HL-60 (cell line): ENCODE data around the gene UBP1.

Experiments used
- DNase-seq, 2 experiments: peaks; one replicate each; pipeline ENCODE4 v3.0.0-alpha.2; 2010 to 2020; ENCODE audit warnings: low read depth in 1 of 2, low spot score in 1 of 2
- H3K27ac ChIP-seq: fragments of 250-450 bp; sonication (Bioruptor Pico); replicated peaks from 2 replicates; pipeline ENCODE4 v1.5.1; 2020; ENCODE audit warnings: mild to moderate bottlenecking, moderate library complexity
- H3K27me3 ChIP-seq: fragments of 250-450 bp; sonication (Bioruptor Pico); 2 replicates; pipeline ENCODE4 v1.5.1; 2021; ENCODE audit warnings: mild to moderate bottlenecking, moderate library complexity; ENCODE audit not compliant: insufficient read depth, poor library complexity, severe bottlenecking
- H3K4me3 ChIP-seq: replicated peaks from 2 replicates; pipeline ENCODE4 v1.5.1; 2011; ENCODE audit warnings: mild to moderate bottlenecking, control low read depth, low read length; ENCODE audit not compliant: insufficient read depth
- GABPA ChIP-seq: IDR thresholded peaks from 2 replicates; pipeline ENCODE4 v1.6.1; 2012; ENCODE audit warnings: low read depth
- POLR2AphosphoS5 ChIP-seq: IDR thresholded peaks from 2 replicates; pipeline ENCODE4 v1.6.1; 2012; ENCODE audit warnings: low read depth
- REST ChIP-seq: IDR thresholded peaks from 2 replicates; pipeline ENCODE4 v1.6.1; 2012; ENCODE audit warnings: low read depth; ENCODE audit not compliant: insufficient replicate concordance
- SPI1 ChIP-seq: IDR thresholded peaks from 2 replicates; pipeline ENCODE4 v1.6.1; 2012; ENCODE audit warnings: low read depth, mild to moderate bottlenecking, borderline replicate concordance
- TF ChIP-seq, protein P1 (sequence below): IDR thresholded peaks from one replicate; pipeline ENCODE4 v1.5.1; 2011; ENCODE audit warnings: low read length, control low read depth, inconsistent platforms; ENCODE audit not compliant: insufficient read depth

UBP1 gene

GRCh38 chr3:33391255-33391995, 48.8 kb downstream of the UBP1 start:
- Histone ChIP-seq H3K27ac (no peak overlapping the region), H3K27me3 (no peaks in the 10 kb centered on the region), H3K4me3 (no peak overlapping the region)
- no peak for DNase-seq
- TF ChIP-seq SPI1 (no peak), POLR2AphosphoS5 (no peak), REST (no peak), GABPA (no peak)
- TF ChIP-seq, protein P1, sequence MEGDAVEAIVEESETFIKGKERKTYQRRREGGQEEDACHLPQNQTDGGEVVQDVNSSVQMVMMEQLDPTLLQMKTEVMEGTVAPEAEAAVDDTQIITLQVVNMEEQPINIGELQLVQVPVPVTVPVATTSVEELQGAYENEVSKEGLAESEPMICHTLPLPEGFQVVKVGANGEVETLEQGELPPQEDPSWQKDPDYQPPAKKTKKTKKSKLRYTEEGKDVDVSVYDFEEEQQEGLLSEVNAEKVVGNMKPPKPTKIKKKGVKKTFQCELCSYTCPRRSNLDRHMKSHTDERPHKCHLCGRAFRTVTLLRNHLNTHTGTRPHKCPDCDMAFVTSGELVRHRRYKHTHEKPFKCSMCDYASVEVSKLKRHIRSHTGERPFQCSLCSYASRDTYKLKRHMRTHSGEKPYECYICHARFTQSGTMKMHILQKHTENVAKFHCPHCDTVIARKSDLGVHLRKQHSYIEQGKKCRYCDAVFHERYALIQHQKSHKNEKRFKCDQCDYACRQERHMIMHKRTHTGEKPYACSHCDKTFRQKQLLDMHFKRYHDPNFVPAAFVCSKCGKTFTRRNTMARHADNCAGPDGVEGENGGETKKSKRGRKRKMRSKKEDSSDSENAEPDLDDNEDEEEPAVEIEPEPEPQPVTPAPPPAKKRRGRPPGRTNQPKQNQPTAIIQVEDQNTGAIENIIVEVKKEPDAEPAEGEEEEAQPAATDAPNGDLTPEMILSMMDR = no peak

DNA sequence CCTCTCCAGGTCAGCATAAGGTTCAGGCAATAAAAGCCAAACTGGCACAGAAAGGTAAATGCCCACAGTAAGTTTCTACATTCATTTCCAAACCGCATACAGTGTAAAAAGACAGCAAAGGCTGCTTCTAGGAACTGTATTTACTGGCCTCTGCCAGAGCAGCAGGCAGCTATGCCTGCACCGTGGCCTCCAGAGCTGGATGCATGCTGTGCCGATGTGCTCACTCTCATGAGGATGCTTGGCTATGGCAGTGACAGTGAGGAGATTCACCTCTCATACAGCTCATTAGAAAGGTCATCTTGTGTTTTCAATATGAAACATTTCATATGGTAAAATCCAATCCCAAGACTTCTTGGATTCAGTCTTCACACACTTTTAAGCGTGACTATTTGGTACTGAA, 50.3 kb downstream of the UBP1 start:
- DNase-seq = no peak
- no peak overlapping the region for H3K4me3 ChIP-seq
- no peak for TF ChIP-seq POLR2AphosphoS5
- no peak for TF ChIP-seq GABPA
- no peak for TF ChIP-seq REST
- TF ChIP-seq, protein P1 = no peak
- TF ChIP-seq SPI1 = no peak
- H3K27me3 ChIP-seq = no peaks in the 10 kb centered on the region
- no peak overlapping the region for H3K27ac ChIP-seq

- no peaks in the 10 kb centered on the region for H3K27me3 ChIP-seq
- no peak for TF ChIP-seq POLR2AphosphoS5
- TF ChIP-seq, protein P1 = no peak
Observed at GRCh38 chr3:33388374-33389100, 51.7 kb downstream of the UBP1 start.

More at GRCh38 chr3:33388374-33389100, 51.7 kb downstream of the UBP1 start:
- H3K4me3 ChIP-seq = no peak overlapping the region
- H3K27ac ChIP-seq = no peak overlapping the region
- no peak for DNase-seq
